GM12878 (cell line): ENCODE data around the gene UBXN6. TPM values are rescaled to one million over a fixed set of nuclear protein-coding genes. Genes with fewer than 3 reads are reported as not detected.

Experiments
- BCL11A ChIP-seq: IDR thresholded peaks from 2 replicates; pipeline ENCODE4 v1.6.1; 2011; ENCODE audit warnings: low read depth, low read length
- BCLAF1 ChIP-seq: fragments of 450-650 bp; IDR thresholded peaks from 2 replicates; pipeline ENCODE4 v1.6.1; 2017; ENCODE audit warnings: antibody characterized with exemption, mild to moderate bottlenecking, moderate library complexity
- CEBPB ChIP-seq, 2 experiments: fragments of 150-350 bp in 1 of 2; IDR thresholded peaks; 2 replicates each; pipeline ENCODE4 v1.6.1; 2012 to 2014; ENCODE audit warnings: low read depth in 2 of 2, low read length in 2 of 2, borderline replicate concordance in 1 of 2, inconsistent platforms in 1 of 2
- CHD2 ChIP-seq: IDR thresholded peaks from 2 replicates; pipeline ENCODE4 v1.6.1; 2011; ENCODE audit warnings: low read depth, low read length, improper control_type of control experiment, borderline replicate concordance
- CREB1 ChIP-seq: IDR thresholded peaks from 2 replicates; pipeline ENCODE4 v1.6.1; 2012; ENCODE audit warnings: low read depth, mild to moderate bottlenecking, inconsistent platforms
- CREM ChIP-seq: IDR thresholded peaks from 2 replicates; pipeline ENCODE4 v1.6.1; 2014; ENCODE audit warnings: antibody characterized with exemption, low read depth
- DPF2 ChIP-seq: fragments of 450-650 bp; IDR thresholded peaks from 2 replicates; pipeline ENCODE4 v1.6.1; 2017; ENCODE audit warnings: mild to moderate bottlenecking
- E2F4 ChIP-seq: IDR thresholded peaks from 2 replicates; pipeline ENCODE4 v1.6.1; 2012; ENCODE audit warnings: low read depth, low read length, improper control_type of control experiment
- EED ChIP-seq: sonication (generic); IDR thresholded peaks from 2 replicates; pipeline ENCODE4 v1.6.1; 2016; ENCODE audit warnings: antibody characterized with exemption, low read depth
- ESRRA ChIP-seq: IDR thresholded peaks from 2 replicates; pipeline ENCODE4 v1.6.1; 2012; ENCODE audit warnings: mild to moderate bottlenecking, low read length, improper control_type of control experiment
- GATAD2B ChIP-seq: fragments of 450-650 bp; conservative IDR thresholded peaks from 2 replicates; pipeline ENCODE4 v1.6.1; 2017; ENCODE audit warnings: low read depth, mild to moderate bottlenecking, moderate library complexity
- IKZF1 ChIP-seq: fragments of 450-650 bp; conservative IDR thresholded peaks from 2 replicates; pipeline ENCODE4 v1.6.1; 2017; ENCODE audit warnings: antibody characterized with exemption, mild to moderate bottlenecking
- KAT2A ChIP-seq: conservative IDR thresholded peaks from 2 replicates; pipeline ENCODE4 v1.6.1; 2011; ENCODE audit warnings: low read depth, low read length; ENCODE audit not compliant: control insufficient read depth
- MXI1 ChIP-seq: fragments of 150-350 bp; IDR thresholded peaks from 2 replicates; pipeline ENCODE4 v1.6.1; 2011; ENCODE audit warnings: low read depth, mild to moderate bottlenecking, inconsistent platforms, low read length, improper control_type of control experiment
- NFXL1 ChIP-seq: fragments of 450-650 bp; IDR thresholded peaks from 2 replicates; pipeline ENCODE4 v1.6.1; 2017; ENCODE audit warnings: antibody characterized with exemption, mild to moderate bottlenecking, borderline replicate concordance
- NFYB ChIP-seq: IDR thresholded peaks from 2 replicates; pipeline ENCODE4 v1.6.1; 2011; ENCODE audit warnings: low read depth, mild to moderate bottlenecking, low read length, improper control_type of control experiment, moderate library complexity; ENCODE audit not compliant: insufficient read depth
- RELA ChIP-seq: fragments of 450-650 bp; IDR thresholded peaks from 2 replicates; pipeline ENCODE4 v1.8.0; 2014; ENCODE audit warnings: borderline replicate concordance; ENCODE audit not compliant: partially characterized antibody
- RUNX3 ChIP-seq: IDR thresholded peaks from 2 replicates; pipeline ENCODE4 v1.6.1; 2012; ENCODE audit warnings: low read length, inconsistent platforms
- SKIL ChIP-seq: fragments of 450-650 bp; IDR thresholded peaks from 2 replicates; pipeline ENCODE4 v1.6.1; 2017; ENCODE audit warnings: mild to moderate bottlenecking, low read depth, inconsistent platforms; ENCODE audit not compliant: poor library complexity, severe bottlenecking
- SMARCA5 ChIP-seq: fragments of 450-650 bp; IDR thresholded peaks from 2 replicates; pipeline ENCODE4 v1.6.1; 2017; ENCODE audit warnings: mild to moderate bottlenecking
- SP1 ChIP-seq: IDR thresholded peaks from one replicate; pipeline ENCODE4 v1.6.1; 2011; ENCODE audit warnings: low read depth, low read length
- USF2 ChIP-seq: IDR thresholded peaks from 2 replicates; pipeline ENCODE4 v1.6.1; 2011; ENCODE audit warnings: low read depth, low read length, improper control_type of control experiment, borderline replicate concordance
- ZNF207 ChIP-seq: fragments of 450-650 bp; IDR thresholded peaks from 2 replicates; pipeline ENCODE4 v1.6.1; 2014; ENCODE audit warnings: antibody characterized with exemption, mild to moderate bottlenecking, borderline replicate concordance
- ZNF217 ChIP-seq: fragments of 450-650 bp; IDR thresholded peaks from 2 replicates; pipeline ENCODE4 v1.6.1; 2017; ENCODE audit warnings: antibody characterized with exemption, mild to moderate bottlenecking
- ZZZ3 ChIP-seq: IDR thresholded peaks from 2 replicates; pipeline ENCODE4 v1.6.1; 2011; ENCODE audit warnings: low read depth; ENCODE audit not compliant: control insufficient read depth, insufficient read length
- polyA plus RNA-seq, 11 experiments: library from polyadenylated mRNA; depleted of rRNA in 4 of 11; unstranded in 6 of 11; stranded (reverse) in 5 of 11; fragments of >200 nt; fragmentation: Nextera tagmentation in 4 of 11; fragmentation: Illumina TruSeq in 1 of 11; extraction: Ambion mirVana in 4 of 11; extraction: Trizol in 1 of 11; gene quantifications; 1 replicate in 1 of 11; 2 replicates in 10 of 11; pipeline versions ENCODE4 v1.2.1 to v1.2.3, GENCODE V29; 2011 to 2016; ENCODE audit warnings: inconsistent platforms in 2 of 11, missing spikeins in 2 of 11, low read depth in 1 of 11
- total RNA-seq, 4 experiments: library from RNA; depleted of rRNA in 3 of 4; stranded (reverse); fragments of >200 nt in 3 of 4; fragmentation: Illumina TruSeq in 1 of 4; extraction: Trizol in 1 of 4; gene quantifications; 2 replicates each; pipeline versions ENCODE4 v1.2.1 to v1.2.3, GENCODE V29; 2013 to 2021

The UBXN6 gene
- total and polyA plus RNA-seq, 10 of the 15 experiments (the other 5 are each of a cell fraction or from before 2014, with no cell fraction given) = 0.47 to 50.8 (median 13.0) TPM

- no peak for TF ChIP-seq BCLAF1
- no peak for TF ChIP-seq ZZZ3
- TF ChIP-seq RUNX3 = peak; percentile 29; the same call in 1 of the 2 replicates
- peak; percentile 84 for TF ChIP-seq ZNF207
- no peak for TF ChIP-seq E2F4
- TF ChIP-seq CREB1 = peak; percentile 83
- no peak for TF ChIP-seq BCL11A
- no peak for TF ChIP-seq ESRRA
- peak; percentile 74 for TF ChIP-seq IKZF1
- TF ChIP-seq NFXL1 = no peak
- TF ChIP-seq SP1 = peak; percentile 56
- no peak for TF ChIP-seq NFYB
- peak; percentile 83 for TF ChIP-seq USF2
- no peak for TF ChIP-seq DPF2
- peak; percentile 90 for TF ChIP-seq MXI1
- TF ChIP-seq RELA = peak; percentile 89
- TF ChIP-seq CEBPB (IDR thresholded peaks at IDR 0.05; ENCODE audit: borderline replicate concordance in 1 of 2, low read depth in 2 of 2, low read length in 2 of 2) = no peak
- TF ChIP-seq SMARCA5 = no peak
- 0 out of 2 replicates have a peak, but pooled peaks have one; percentile 69 for TF ChIP-seq CHD2
- no peak for TF ChIP-seq ZNF217
- TF ChIP-seq GATAD2B = no peak
- TF ChIP-seq KAT2A = no peak
- no peak for TF ChIP-seq EED
- TF ChIP-seq CREM = peak; percentile 77; the same call in 1 of the 2 replicates
- TF ChIP-seq SKIL = no peak
These were observed at the start of gene UBXN6 (continued) for GRCh38 chr19:4457654-4458395.
